DOHH2 (cell line): Measurements from ENCODE around the gene TTC32.
"Not testable (repeated sequence)": the region's sequence is repeated elsewhere in the genome, so short reads cannot be mapped to it uniquely, and the experiment has no call there.

Experiments used
- H3F3A ChIP-seq: fragments of 200-600 bp; sonication (generic), shearing (Covaris generic); 2 replicates; pipeline ENCODE4 v1.6.0; 2016; ENCODE audit warnings: antibody characterized with exemption, mild to moderate bottlenecking; ENCODE audit not compliant: control insufficient read depth, insufficient read depth
- H3K27ac ChIP-seq: fragments of 200-600 bp; sonication (generic); 2 replicates; pipeline ENCODE4 v1.5.1; 2014; ENCODE audit warnings: low read depth, mild to moderate bottlenecking, low read length, moderate library complexity
- H3K27me3 ChIP-seq: fragments of 200-600 bp; sonication (generic); 2 replicates; pipeline ENCODE4 v1.6.1; 2014; ENCODE audit warnings: mild to moderate bottlenecking, low read length, mixed read lengths; ENCODE audit not compliant: control insufficient read depth
- H3K36me3 ChIP-seq: fragments of 200-600 bp; sonication (generic); 2 replicates; pipeline ENCODE4 v1.6.1; 2014; ENCODE audit warnings: mild to moderate bottlenecking, low read length, moderate library complexity, mixed read lengths; ENCODE audit not compliant: control insufficient read depth
- H3K4me1 ChIP-seq: fragments of 200-600 bp; sonication (generic); 2 replicates; pipeline ENCODE4 v1.6.1; 2014; ENCODE audit warnings: mild to moderate bottlenecking, low read length, mixed read lengths; ENCODE audit not compliant: control insufficient read depth
- H3K4me2 ChIP-seq: fragments of 200-600 bp; sonication (generic); 2 replicates; pipeline ENCODE4 v1.6.0; 2014; ENCODE audit warnings: mild to moderate bottlenecking, low read length, moderate library complexity
- H3K4me3 ChIP-seq: fragments of 200-600 bp; sonication (generic); 2 replicates; pipeline ENCODE4 v1.5.1; 2014; ENCODE audit warnings: mild to moderate bottlenecking, low read length, mixed read lengths
- H3K79me2 ChIP-seq: fragments of 200-600 bp; sonication (generic); 2 replicates; pipeline ENCODE4 v1.6.1; 2014; ENCODE audit warnings: mild to moderate bottlenecking, low read length, mixed read lengths; ENCODE audit not compliant: control insufficient read depth
- H3K9me2 ChIP-seq: fragments of 200-600 bp; sonication (generic); replicated peaks from 2 replicates; pipeline ENCODE4 v1.6.1; 2014; ENCODE audit warnings: mild to moderate bottlenecking, low read length, mixed read lengths; ENCODE audit not compliant: control insufficient read depth
- H3K9me3 ChIP-seq: fragments of 200-600 bp; sonication (generic); 2 replicates; pipeline ENCODE4 v1.6.1; 2014; ENCODE audit warnings: antibody characterized with exemption, low read length, mixed read lengths; ENCODE audit not compliant: control insufficient read depth, insufficient read depth
- H4K20me1 ChIP-seq: fragments of 200-600 bp; sonication (generic); 2 replicates; pipeline ENCODE4 v1.6.0; 2014; ENCODE audit warnings: low read depth, mild to moderate bottlenecking, antibody characterized with exemption, low read length, moderate library complexity; ENCODE audit not compliant: control insufficient read depth, insufficient read depth
- CTCF ChIP-seq: fragments of 200-600 bp; sonication (generic); IDR thresholded peaks from one replicate; pipeline ENCODE4 v1.5.1; 2014; ENCODE audit warnings: antibody characterized with exemption, mild to moderate bottlenecking, low read depth, low read length; ENCODE audit not compliant: poor library complexity, severe bottlenecking
- EZH2phosphoT487 ChIP-seq: fragments of 200-600 bp; sonication (generic); IDR thresholded peaks from 2 replicates; pipeline ENCODE4 v1.6.1; 2017; ENCODE audit warnings: borderline replicate concordance, mild to moderate bottlenecking, antibody characterized with exemption, low read length, moderate library complexity, mixed read lengths

Gene TTC32

GRCh38 chr2:19936203-19936602 is 34.4 kb upstream of the TTC32 start:
- no peak overlapping the region for H3K4me3 ChIP-seq
- H3K27ac ChIP-seq = no peak overlapping the region
- no peak overlapping the region for H3K4me2 ChIP-seq
- no peaks in the 10 kb centered on the region for H3F3A ChIP-seq
- H3K9me2 ChIP-seq = no peaks in the 10 kb centered on the region
- no peaks in the 10 kb centered on the region for H3K79me2 ChIP-seq
- no peaks in the 10 kb centered on the region for H4K20me1 ChIP-seq
- TF ChIP-seq CTCF (no peak), EZH2phosphoT487 (no peak)
- H3K36me3 ChIP-seq = no peaks in the 10 kb centered on the region
- no peaks in the 10 kb centered on the region for H3K9me3 ChIP-seq
- H3K4me1 ChIP-seq = no peaks in the 10 kb centered on the region
- H3K27me3 ChIP-seq = no peaks in the 10 kb centered on the region

- no peaks in the 10 kb centered on the region for H3K36me3 ChIP-seq
- H3K79me2 ChIP-seq = no peaks in the 10 kb centered on the region
- no peak overlapping the region for H3K4me3 ChIP-seq
- H3K4me1 ChIP-seq = no peaks in the 10 kb centered on the region
- H4K20me1 ChIP-seq = no peaks in the 10 kb centered on the region
- no peaks in the 10 kb centered on the region for H3K27me3 ChIP-seq
- no peaks in the 10 kb centered on the region for H3K9me3 ChIP-seq
- no peak overlapping the region for H3K27ac ChIP-seq
- H3K4me2 ChIP-seq = no peak overlapping the region
- TF ChIP-seq EZH2phosphoT487 (no peak), CTCF (no peak)
- no peaks in the 10 kb centered on the region for H3F3A ChIP-seq
- H3K9me2 ChIP-seq = no peaks in the 10 kb centered on the region
These were observed 31.7 kb upstream of the TTC32 start for GRCh38 chr2:19933351-19933981.

GRCh38 chr2:19932928-19933327 is 31.1 kb upstream of the TTC32 start:
- Histone ChIP-seq H3K36me3 (no peaks in the 10 kb centered on the region), H3K9me2 (no peaks in the 10 kb centered on the region), H3K27me3 (no peaks in the 10 kb centered on the region), H4K20me1 (no peaks in the 10 kb centered on the region), H3K9me3 (no peaks in the 10 kb centered on the region), H3K4me1 (no peaks in the 10 kb centered on the region), H3F3A (no peaks in the 10 kb centered on the region), H3K79me2 (no peaks in the 10 kb centered on the region), H3K27ac (no peak overlapping the region), H3K4me3 (no peak overlapping the region), H3K4me2 (no peak overlapping the region)
- TF ChIP-seq CTCF (no peak), EZH2phosphoT487 (no peak)

GRCh38 chr2:19929226-19929625 is 27.4 kb upstream of the TTC32 start:
- Histone ChIP-seq H3F3A (no peaks in the 10 kb centered on the region), H3K9me2 (no peaks in the 10 kb centered on the region), H4K20me1 (no peaks in the 10 kb centered on the region), H3K4me2 (no peak overlapping the region), H3K4me3 (no peak overlapping the region), H3K36me3 (no peaks in the 10 kb centered on the region), H3K27me3 (no peaks in the 10 kb centered on the region), H3K27ac (no peak overlapping the region), H3K9me3 (no peaks in the 10 kb centered on the region), H3K79me2 (no peaks in the 10 kb centered on the region), H3K4me1 (no peaks in the 10 kb centered on the region)
- TF ChIP-seq CTCF (no peak), EZH2phosphoT487 (no peak)

- H3K4me3 ChIP-seq, H3K36me3 ChIP-seq, H3K9me2 ChIP-seq, H3F3A ChIP-seq, H3K9me3 ChIP-seq, H3K27ac ChIP-seq, H3K4me1 ChIP-seq, H3K27me3 ChIP-seq, H3K79me2 ChIP-seq, H4K20me1 ChIP-seq, H3K4me2 ChIP-seq: not testable (repeated sequence)
These were observed 26.0 kb upstream of the TTC32 start for GRCh38 chr2:19927816-19928215.
